OCI-M1 (cell line): ENCODE results near the gene RABL2A.
"Not testable (repeated sequence)": the region's sequence is repeated elsewhere in the genome, so short reads cannot be mapped to it uniquely, and the experiment has no call there.

Experiments used
- DNase-seq: peaks from one replicate; lab custom pipeline; 2025; lab: John Stamatoyannopoulos, UW

Gene RABL2A

GRCh38 chr2:113626616-113627330, at the start of gene RABL2A:
TSS of gene RABL2A (plus strand) at chr2:113627266. CDS start at chr2:113628607, 1,341 bp downstream.
- DNase-seq: not testable (repeated sequence)

- not testable (repeated sequence) for DNase-seq
These were observed 48.6 kb upstream of the RABL2A start for GRCh38 chr2:113578508-113578907.

- not testable (repeated sequence) for DNase-seq
These were observed 44.6 kb upstream of the RABL2A start for GRCh38 chr2:113582473-113582872.

- DNase-seq: not testable (repeated sequence)
These were observed 43.4 kb upstream of the RABL2A start for GRCh38 chr2:113583521-113584225.

- DNase-seq: not testable (repeated sequence)
These were observed 42.6 kb upstream of the RABL2A start for GRCh38 chr2:113584311-113585092.

GRCh38 chr2:113587201-113587600, 39.9 kb upstream of the RABL2A start:
- DNase-seq: not testable (repeated sequence)

- DNase-seq: not testable (repeated sequence)
These were observed 37.5 kb upstream of the RABL2A start for GRCh38 chr2:113589591-113589990.

- not testable (repeated sequence) for DNase-seq
These were observed 35.1 kb upstream of the RABL2A start for GRCh38 chr2:113591926-113592325.

GRCh38 chr2:113593280-113593679, 33.8 kb upstream of the RABL2A start:
- DNase-seq: not testable (repeated sequence)

- not testable (repeated sequence) for DNase-seq
These were observed 31.3 kb upstream of the RABL2A start for GRCh38 chr2:113595725-113596124.

- not testable (repeated sequence) for DNase-seq
These were observed 29.9 kb upstream of the RABL2A start for GRCh38 chr2:113597164-113597563.

GRCh38 chr2:113597572-113597971, 29.5 kb upstream of the RABL2A start:
- DNase-seq: not testable (repeated sequence)

GRCh38 chr2:113598180-113598579, 28.9 kb upstream of the RABL2A start:
- DNase-seq: not testable (repeated sequence)

- not testable (repeated sequence) for DNase-seq
These were observed 28.3 kb upstream of the RABL2A start for GRCh38 chr2:113598738-113599137.

- not testable (repeated sequence) for DNase-seq
These were observed 27.9 kb upstream of the RABL2A start for GRCh38 chr2:113599208-113599607.

- not testable (repeated sequence) for DNase-seq
These were observed 24.9 kb upstream of the RABL2A start for GRCh38 chr2:113602040-113602769.

- no peak for DNase-seq
These were observed 24.1 kb upstream of the RABL2A start for GRCh38 chr2:113602869-113603466.

GRCh38 chr2:113603467-113604084, 23.5 kb upstream of the RABL2A start:
- not testable (repeated sequence) for DNase-seq

- not testable (repeated sequence) for DNase-seq
These were observed 23.0 kb upstream of the RABL2A start for GRCh38 chr2:113604085-113604477.

GRCh38 chr2:113604661-113605060, 22.4 kb upstream of the RABL2A start:
- DNase-seq: not testable (repeated sequence)

GRCh38 chr2:113606036-113606435, 21.0 kb upstream of the RABL2A start:
- DNase-seq: not testable (repeated sequence)
